Karpas-422 (cell line): ENCODE measurements around the gene LIN28B. TPM values are rescaled to one million over a fixed set of nuclear protein-coding genes. Genes with fewer than 3 reads are reported as not detected.

ENCODE experiments used
- DNase-seq: peaks from one replicate; pipeline ENCODE4 v3.0.0-alpha.2; 2015
- H2AFZ ChIP-seq: fragments of 200-600 bp; sonication (generic); 2 replicates; pipeline ENCODE4 v1.6.1; 2014; ENCODE audit warnings: antibody characterized with exemption, low read length, mixed read lengths
- H3K27ac ChIP-seq: fragments of 200-600 bp; sonication (generic); 2 replicates; pipeline ENCODE4 v1.5.1; 2014; ENCODE audit warnings: mild to moderate bottlenecking, low read length, moderate library complexity
- H3K27me3 ChIP-seq: fragments of 200-600 bp; sonication (generic); 2 replicates; pipeline ENCODE4 v1.6.1; 2014; ENCODE audit warnings: low read length, mixed read lengths
- H3K36me3 ChIP-seq: fragments of 200-600 bp; sonication (generic); 2 replicates; pipeline ENCODE4 v1.6.1; 2014; ENCODE audit warnings: low read length, mixed read lengths; ENCODE audit not compliant: insufficient read depth
- H3K4me1 ChIP-seq: fragments of 200-600 bp; sonication (generic); 2 replicates; pipeline ENCODE4 v1.6.1; 2014; ENCODE audit warnings: mild to moderate bottlenecking, low read length, mixed read lengths
- H3K4me2 ChIP-seq: fragments of 200-600 bp; sonication (generic); 2 replicates; pipeline ENCODE4 v1.6.1; 2014; ENCODE audit warnings: low read length, low read depth, mild to moderate bottlenecking; ENCODE audit not compliant: poor library complexity, severe bottlenecking
- H3K4me3 ChIP-seq: fragments of 200-600 bp; sonication (generic); 2 replicates; pipeline ENCODE4 v1.5.1; 2014; ENCODE audit warnings: mild to moderate bottlenecking, antibody characterized with exemption, low read length, mixed read lengths
- H3K79me2 ChIP-seq: fragments of 200-600 bp; sonication (generic); 2 replicates; pipeline ENCODE4 v1.6.1; 2014; ENCODE audit warnings: mild to moderate bottlenecking, low read length, mixed read lengths
- H3K9ac ChIP-seq: fragments of 200-600 bp; sonication (generic); 2 replicates; pipeline ENCODE4 v1.6.0; 2014; ENCODE audit warnings: low read length
- H3K9me2 ChIP-seq: fragments of 200-600 bp; sonication (generic), shearing (Covaris generic); replicated peaks from 2 replicates; pipeline ENCODE4 v1.6.0; 2014; ENCODE audit warnings: mild to moderate bottlenecking, low read length, moderate library complexity; ENCODE audit not compliant: insufficient read depth
- H3K9me3 ChIP-seq: fragments of 300-700, 200-600 bp; sonication (generic); 2 replicates; pipeline ENCODE4 v1.6.1; 2014; ENCODE audit warnings: low read length, mixed read lengths
- H4K20me1 ChIP-seq: fragments of 200-600 bp; sonication (generic); 2 replicates; pipeline ENCODE4 v1.6.1; 2014; ENCODE audit warnings: mild to moderate bottlenecking, antibody characterized with exemption, low read length, low read depth; ENCODE audit not compliant: insufficient read depth
- total RNA-seq: library from RNA; depleted of rRNA; stranded (reverse); fragments of >200 nt; shearing (Covaris generic); gene quantifications from 2 replicates; pipeline ENCODE4 v1.2.3, GENCODE V29; 2014; ENCODE audit warnings: low replicate concordance

The LIN28B gene
- total RNA-seq, 1 experiment from 2014 or later: 21.4 TPM

DNA sequence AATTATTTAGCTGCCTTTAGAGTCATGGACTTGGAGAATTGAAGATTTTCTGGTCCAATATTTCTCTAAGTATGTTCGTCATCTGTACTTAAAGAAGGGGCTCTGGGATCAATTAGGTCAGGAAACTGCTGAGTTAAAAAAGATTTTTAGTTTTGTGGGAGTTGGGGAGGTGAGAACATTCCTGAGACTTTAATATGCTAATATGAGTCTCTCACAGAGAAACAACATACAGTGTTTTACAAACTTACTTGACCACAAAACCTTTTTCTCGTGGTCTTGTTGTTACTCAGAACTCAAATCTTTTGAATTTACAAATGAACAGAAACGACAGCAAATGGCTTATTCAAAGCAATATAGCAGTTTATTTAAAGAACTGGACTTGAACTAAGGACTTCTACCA is 67.9 kb downstream of the LIN28B start:
- H3K4me1 ChIP-seq: peaks cover 37% of the 10 kb centered on the region
- peak overlapping the region; percentile 14; the same call in 1 of the 2 replicates for H3K27ac ChIP-seq
- H4K20me1 ChIP-seq: no peaks in the 10 kb centered on the region
- no peak overlapping the region for H2AFZ ChIP-seq
- no peaks in the 10 kb centered on the region for H3K9me3 ChIP-seq
- DNase-seq: no peak
- H3K27me3 ChIP-seq: no peaks in the 10 kb centered on the region
- no peak overlapping the region for H3K4me3 ChIP-seq
- H3K9me2 ChIP-seq: no peaks in the 10 kb centered on the region
- no peak overlapping the region for H3K9ac ChIP-seq
- H3K4me2 ChIP-seq: peak overlapping the region; percentile 31
- peaks cover 45% of the 10 kb centered on the region for H3K79me2 ChIP-seq
- H3K36me3 ChIP-seq: no peaks in the 10 kb centered on the region

- H3K79me2 ChIP-seq: peaks cover 42% of the 10 kb centered on the region
- H3K9me2 ChIP-seq: no peaks in the 10 kb centered on the region
- no peak overlapping the region for H3K4me3 ChIP-seq
- no peak overlapping the region for H3K4me2 ChIP-seq
- H3K27me3 ChIP-seq: no peaks in the 10 kb centered on the region
- H3K4me1 ChIP-seq: peaks cover 26% of the 10 kb centered on the region
- H3K9me3 ChIP-seq: no peaks in the 10 kb centered on the region
- no peak overlapping the region for H2AFZ ChIP-seq
- H3K9ac ChIP-seq: no peak overlapping the region
- no peak overlapping the region for H3K27ac ChIP-seq
- no peak for DNase-seq
- H3K36me3 ChIP-seq: no peaks in the 10 kb centered on the region
- H4K20me1 ChIP-seq: no peaks in the 10 kb centered on the region
These were observed 72.0 kb downstream of the LIN28B start for GRCh38 chr6:105028898-105029297.

GRCh38 chr6:105029581-105029980 is 72.7 kb downstream of the LIN28B start:
- H4K20me1 ChIP-seq: no peaks in the 10 kb centered on the region
- H3K9ac ChIP-seq: no peak overlapping the region
- no peaks in the 10 kb centered on the region for H3K9me3 ChIP-seq
- H3K4me3 ChIP-seq: no peak overlapping the region
- no peak overlapping the region for H3K27ac ChIP-seq
- no peak overlapping the region for H3K4me2 ChIP-seq
- H3K79me2 ChIP-seq: peaks cover 48% of the 10 kb centered on the region
- H3K27me3 ChIP-seq: no peaks in the 10 kb centered on the region
- H3K4me1 ChIP-seq: peaks cover 30% of the 10 kb centered on the region
- no peak for DNase-seq
- no peak overlapping the region for H2AFZ ChIP-seq
- H3K36me3 ChIP-seq: no peaks in the 10 kb centered on the region
- H3K9me2 ChIP-seq: no peaks in the 10 kb centered on the region

GRCh38 chr6:105034470-105034869 is 77.6 kb downstream of the LIN28B start:
- H2AFZ ChIP-seq: no peak overlapping the region
- H3K4me1 ChIP-seq: peaks cover 63% of the 10 kb centered on the region
- H3K27me3 ChIP-seq: no peaks in the 10 kb centered on the region
- no peaks in the 10 kb centered on the region for H3K9me2 ChIP-seq
- no peaks in the 10 kb centered on the region for H4K20me1 ChIP-seq
- H3K27ac ChIP-seq: peak overlapping the region; percentile 36
- peak overlapping the region; percentile 56 for H3K4me2 ChIP-seq
- H3K9ac ChIP-seq: peak overlapping the region; percentile 35
- DNase-seq: no peak
- no peaks in the 10 kb centered on the region for H3K36me3 ChIP-seq
- no peaks in the 10 kb centered on the region for H3K9me3 ChIP-seq
- H3K4me3 ChIP-seq: peak overlapping the region; percentile 38
- peaks cover 68% of the 10 kb centered on the region for H3K79me2 ChIP-seq

DNA sequence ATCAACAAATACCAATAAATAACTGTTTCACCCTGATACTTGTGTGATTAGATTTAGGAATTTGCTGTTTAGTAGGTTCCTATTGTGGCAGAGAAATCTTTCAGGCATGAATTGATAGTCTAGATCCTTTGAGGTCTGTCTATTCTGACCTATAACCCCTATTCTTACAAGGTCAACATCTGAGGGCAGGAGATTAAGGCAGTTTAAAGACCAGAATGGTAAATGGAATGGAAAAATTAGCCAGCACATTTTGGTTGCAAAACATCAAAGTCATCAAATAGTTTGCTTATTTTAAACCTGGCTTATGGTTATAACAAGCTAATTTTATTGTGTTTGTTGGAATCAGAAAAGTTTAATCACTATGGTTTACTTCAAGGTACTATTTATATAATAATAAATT is 78.4 kb downstream of the LIN28B start:
- Histone ChIP-seq H2AFZ (no peak overlapping the region), H4K20me1 (no peaks in the 10 kb centered on the region), H3K9me3 (no peaks in the 10 kb centered on the region), H3K27me3 (no peaks in the 10 kb centered on the region), H3K4me2 (peak overlapping the region; percentile 56), H3K4me1 (peaks cover 70% of the 10 kb centered on the region), H3K9ac (no peak overlapping the region), H3K79me2 (peaks cover 67% of the 10 kb centered on the region), H3K36me3 (no peaks in the 10 kb centered on the region), H3K9me2 (no peaks in the 10 kb centered on the region), H3K4me3 (no peak overlapping the region), H3K27ac (peak overlapping the region; percentile 36)
- no peak for DNase-seq

- Histone ChIP-seq H3K4me2 (peak overlapping the region; percentile 8), H3K36me3 (no peaks in the 10 kb centered on the region)
These were observed 79.4 kb downstream of the LIN28B start for GRCh38 chr6:105036351-105036750.

GRCh38 chr6:105038259-105038658 is 81.4 kb downstream of the LIN28B start:
- Histone ChIP-seq H3K9ac (peak overlapping the region; percentile 9; the same call in 1 of the 2 replicates), H3K79me2 (peaks cover 66% of the 10 kb centered on the region), H2AFZ (no peak overlapping the region), H3K27ac (peak overlapping the region; percentile 26; the same call in 1 of the 2 replicates), H3K4me3 (no peak overlapping the region), H3K4me1 (peaks cover 74% of the 10 kb centered on the region), H3K9me3 (no peaks in the 10 kb centered on the region), H3K27me3 (no peaks in the 10 kb centered on the region), H3K36me3 (no peaks in the 10 kb centered on the region), H4K20me1 (no peaks in the 10 kb centered on the region), H3K4me2 (no peak overlapping the region), H3K9me2 (no peaks in the 10 kb centered on the region)
- no peak for DNase-seq

More at GRCh38 chr6:105036351-105036750, 79.4 kb downstream of the LIN28B start:
- Histone ChIP-seq H3K4me1 (peaks cover 70% of the 10 kb centered on the region), H3K79me2 (peaks cover 67% of the 10 kb centered on the region), H3K27me3 (no peaks in the 10 kb centered on the region), H3K9me2 (no peaks in the 10 kb centered on the region), H4K20me1 (no peaks in the 10 kb centered on the region), H3K9ac (no peak overlapping the region), H3K27ac (peak overlapping the region; percentile 36), H3K4me3 (no peak overlapping the region), H3K9me3 (no peaks in the 10 kb centered on the region), H2AFZ (no peak overlapping the region)
- no peak for DNase-seq

GRCh38 chr6:105041880-105042279 is 85.0 kb downstream of the LIN28B start:
- H3K4me1 ChIP-seq: peaks cover 40% of the 10 kb centered on the region
- no peaks in the 10 kb centered on the region for H3K27me3 ChIP-seq
- no peak overlapping the region for H3K9ac ChIP-seq
- H3K4me2 ChIP-seq: no peak overlapping the region
- no peak overlapping the region for H2AFZ ChIP-seq
- H3K9me2 ChIP-seq: no peaks in the 10 kb centered on the region
- H3K9me3 ChIP-seq: no peaks in the 10 kb centered on the region
- DNase-seq: no peak
- no peaks in the 10 kb centered on the region for H3K36me3 ChIP-seq
- no peaks in the 10 kb centered on the region for H4K20me1 ChIP-seq
- H3K79me2 ChIP-seq: peaks cover 52% of the 10 kb centered on the region
- no peak overlapping the region for H3K27ac ChIP-seq
- H3K4me3 ChIP-seq: no peak overlapping the region
